ENCODE results near the gene CPA3. TPM values are rescaled to one million over a fixed set of nuclear protein-coding genes. Genes with fewer than 3 reads are reported as not detected.

Gene CPA3
- total RNA-seq = 1.6 TPM

DNA sequence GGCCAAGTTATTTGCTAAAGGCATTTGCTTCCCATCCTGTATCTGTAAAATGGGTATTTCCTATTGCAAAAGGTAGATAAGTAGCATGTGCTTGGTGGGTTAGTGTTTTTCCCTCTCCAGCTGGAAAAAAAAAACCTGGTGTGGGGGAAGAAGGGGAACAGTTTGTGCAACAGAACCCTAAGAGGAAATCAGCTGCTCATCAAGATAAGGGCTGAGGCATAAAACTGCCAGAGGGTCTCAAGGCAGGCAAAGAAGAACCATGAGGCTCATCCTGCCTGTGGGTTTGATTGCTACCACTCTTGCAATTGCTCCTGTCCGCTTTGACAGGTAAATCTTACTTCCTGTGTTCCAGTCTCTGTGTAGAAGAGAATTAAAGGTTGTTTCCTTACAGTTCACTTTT lies at the start of gene CPA3:
Gene CPA3, plus strand, starts transcription at position 248 of the 400 bp plus-strand sequence. Its CDS starts 12 bp downstream, at position 260.

GRCh38 chr3:148827585-148827984 lies 37.5 kb upstream of the CPA3 start, which contains the start of gene CPB1:
CPB1 (plus strand) TSS chr3:148827811; CDS start chr3:148827824, 13 bp downstream.

Other genes with a start within 250 kb of the CPA3 start
- 1.4 TPM for gene AGTR1, start 167.4 kb upstream of the CPA3 start, total RNA-seq
- gene CPB1, start 37.5 kb upstream of the CPA3 start, total RNA-seq = not detected
- 23.1 TPM for gene GYG1, start 126.2 kb downstream of the CPA3 start, total RNA-seq
- 88.6 TPM for gene HLTF, start 221.2 kb downstream of the CPA3 start, total RNA-seq